OCI-LY1 (cell line): Measurements from ENCODE around the gene HDAC1.
A peak's percentile ranks its signal among the peaks of the same experiment; 100 is the strongest.

Source experiments
- H2AFZ ChIP-seq: fragments of 200-600 bp; sonication (generic), shearing (Covaris generic); 2 replicates; pipeline ENCODE4 v1.6.0; 2014; ENCODE audit warnings: antibody characterized with exemption, mild to moderate bottlenecking, low read length
- H3F3A ChIP-seq: fragments of 200-600 bp; sonication (generic), shearing (Covaris generic); 2 replicates; pipeline ENCODE4 v1.6.0; 2014; ENCODE audit warnings: mild to moderate bottlenecking, antibody characterized with exemption, low read length, moderate library complexity; ENCODE audit not compliant: insufficient read depth
- H3K27ac ChIP-seq: fragments of 200-600 bp; sonication (generic); 2 replicates; pipeline ENCODE4 v1.5.1; 2014; ENCODE audit warnings: low read length, mixed run types, mild to moderate bottlenecking, low read depth; ENCODE audit not compliant: poor library complexity, severe bottlenecking
- H3K27me3 ChIP-seq: fragments of 200-600 bp; sonication (generic); 2 replicates; pipeline ENCODE4 v1.6.0; 2014; ENCODE audit warnings: antibody characterized with exemption, mild to moderate bottlenecking, low read length, moderate library complexity; ENCODE audit not compliant: insufficient read depth
- H3K36me3 ChIP-seq: fragments of 200-600 bp; sonication (generic); 2 replicates; pipeline ENCODE4 v1.6.1; 2014; ENCODE audit warnings: mild to moderate bottlenecking, antibody characterized with exemption, low read length, moderate library complexity, mixed read lengths; ENCODE audit not compliant: insufficient read depth
- H3K4me1 ChIP-seq: fragments of 200-600 bp; sonication (generic); 2 replicates; pipeline ENCODE4 v1.5.1; 2014; ENCODE audit warnings: mild to moderate bottlenecking, low read length, moderate library complexity; ENCODE audit not compliant: insufficient read depth, severe bottlenecking
- H3K4me2 ChIP-seq: fragments of 200-600 bp; sonication (generic), shearing (Covaris generic); 2 replicates; pipeline ENCODE4 v1.6.1; 2014; ENCODE audit warnings: low read length
- H3K4me3 ChIP-seq: fragments of 200-600 bp; sonication (generic); 2 replicates; pipeline ENCODE4 v1.5.1; 2014; ENCODE audit warnings: low read length, low read depth, mild to moderate bottlenecking, mixed read lengths; ENCODE audit not compliant: poor library complexity, severe bottlenecking
- H3K79me2 ChIP-seq: fragments of 200-600 bp; shearing (Covaris generic); 2 replicates; pipeline ENCODE4 v1.6.1; 2016; ENCODE audit warnings: mixed run types, low read length, mixed read lengths; ENCODE audit not compliant: insufficient read depth
- H3K9ac ChIP-seq: fragments of 200-600 bp; sonication (generic), shearing (Covaris generic); 2 replicates; pipeline ENCODE4 v1.6.1; 2014; ENCODE audit warnings: mild to moderate bottlenecking, low read length, mixed read lengths
- H3K9me2 ChIP-seq: fragments of 200-600 bp; sonication (generic), shearing (Covaris generic); 2 replicates; pipeline ENCODE4 v1.6.1; 2014; ENCODE audit warnings: low read depth, mild to moderate bottlenecking, low read length, mixed read lengths
- H3K9me3 ChIP-seq: fragments of 200-600 bp; shearing (Covaris generic); 2 replicates; pipeline ENCODE4 v1.6.1; 2014; ENCODE audit warnings: low read length, mixed read lengths
- H4K20me1 ChIP-seq: fragments of 200-600 bp; sonication (generic), shearing (Covaris generic); 2 replicates; pipeline ENCODE4 v1.6.0; 2016; ENCODE audit warnings: mild to moderate bottlenecking, low read length; ENCODE audit not compliant: insufficient read depth
- EZH2 ChIP-seq: fragments of 200-600 bp; sonication (generic), shearing (Covaris generic); IDR thresholded peaks from 2 replicates; pipeline ENCODE4 v1.8.0; 2017; ENCODE audit warnings: borderline replicate concordance, mixed run types, mild to moderate bottlenecking, antibody characterized with exemption, low read length, moderate library complexity, mixed read lengths
- TF ChIP-seq, protein P1 (sequence below): fragments of 200-600 bp; sonication (generic), shearing (Covaris generic); IDR thresholded peaks from 2 replicates; pipeline ENCODE4 v1.5.1; 2017; ENCODE audit warnings: mild to moderate bottlenecking, antibody characterized with exemption, low read length, moderate library complexity, mixed read lengths

The HDAC1 gene

DNA sequence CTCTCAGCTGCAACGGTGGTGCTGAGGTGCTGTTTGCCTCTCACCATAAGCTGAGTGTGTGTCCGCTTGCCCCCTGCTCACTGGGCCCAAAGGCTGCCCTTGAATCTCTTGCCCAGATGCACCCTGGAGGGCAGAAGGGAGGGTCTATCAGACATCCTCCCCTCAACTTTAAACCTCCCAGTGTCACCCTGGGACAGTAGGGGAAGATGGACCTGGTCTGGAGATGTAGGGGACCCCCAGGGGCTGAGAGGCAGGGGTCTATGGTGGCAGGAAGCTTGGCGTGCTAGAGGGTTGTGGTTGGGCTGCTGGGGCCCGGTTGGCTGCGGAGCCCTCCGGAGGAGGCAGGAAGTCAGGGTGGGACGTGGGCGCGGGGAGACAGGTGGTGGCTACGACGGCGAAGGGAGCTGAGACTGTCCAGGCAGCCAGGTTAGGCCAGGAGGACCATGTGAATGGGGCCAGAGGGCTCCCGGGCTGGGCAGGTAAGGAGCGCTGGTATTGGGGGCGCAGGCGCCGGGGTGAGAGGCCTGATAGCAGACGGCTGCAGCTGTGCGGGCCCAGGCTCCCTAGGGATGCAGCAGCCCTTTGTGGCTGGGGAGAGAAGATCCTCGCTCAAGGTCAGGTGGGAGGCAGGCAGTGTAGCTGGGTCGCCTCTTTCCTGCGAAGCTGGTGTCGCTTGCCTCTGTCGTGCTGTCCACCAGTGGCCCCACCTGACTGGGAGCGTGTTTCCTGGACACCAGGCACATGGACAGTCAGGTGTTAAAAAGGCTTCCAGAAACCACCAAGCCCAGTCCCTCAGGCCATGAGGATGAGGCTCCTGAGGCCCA, 40.8 kb upstream of the HDAC1 start, which contains the start of gene LCK:
TSS of gene LCK (plus strand) at position 373 of the 824 bp plus-strand sequence. CDS start 23,065 bp downstream, outside the sequence.
- no peak within 1 kb of the TSS for H2AFZ ChIP-seq
- H3K27me3 ChIP-seq = no peaks in the 10 kb centered on the region
- H3K36me3 ChIP-seq = no peaks in the 10 kb centered on the region
- peaks cover 95% of the 10 kb centered on the region for H3K4me1 ChIP-seq
- H3K79me2 ChIP-seq = no peaks in the 10 kb centered on the region
- no peaks in the 10 kb centered on the region for H3K9me3 ChIP-seq
- TF ChIP-seq, protein P1, sequence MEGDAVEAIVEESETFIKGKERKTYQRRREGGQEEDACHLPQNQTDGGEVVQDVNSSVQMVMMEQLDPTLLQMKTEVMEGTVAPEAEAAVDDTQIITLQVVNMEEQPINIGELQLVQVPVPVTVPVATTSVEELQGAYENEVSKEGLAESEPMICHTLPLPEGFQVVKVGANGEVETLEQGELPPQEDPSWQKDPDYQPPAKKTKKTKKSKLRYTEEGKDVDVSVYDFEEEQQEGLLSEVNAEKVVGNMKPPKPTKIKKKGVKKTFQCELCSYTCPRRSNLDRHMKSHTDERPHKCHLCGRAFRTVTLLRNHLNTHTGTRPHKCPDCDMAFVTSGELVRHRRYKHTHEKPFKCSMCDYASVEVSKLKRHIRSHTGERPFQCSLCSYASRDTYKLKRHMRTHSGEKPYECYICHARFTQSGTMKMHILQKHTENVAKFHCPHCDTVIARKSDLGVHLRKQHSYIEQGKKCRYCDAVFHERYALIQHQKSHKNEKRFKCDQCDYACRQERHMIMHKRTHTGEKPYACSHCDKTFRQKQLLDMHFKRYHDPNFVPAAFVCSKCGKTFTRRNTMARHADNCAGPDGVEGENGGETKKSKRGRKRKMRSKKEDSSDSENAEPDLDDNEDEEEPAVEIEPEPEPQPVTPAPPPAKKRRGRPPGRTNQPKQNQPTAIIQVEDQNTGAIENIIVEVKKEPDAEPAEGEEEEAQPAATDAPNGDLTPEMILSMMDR = no peak
- no peaks in the 10 kb centered on the region for H3K9me2 ChIP-seq
- H3K9ac ChIP-seq = peak within 1 kb of the TSS; percentile 74
- no peaks in the 10 kb centered on the region for H4K20me1 ChIP-seq
- peaks cover 10% of the 10 kb centered on the region for H3F3A ChIP-seq
- peak within 1 kb of the TSS; percentile 100 for H3K27ac ChIP-seq
- peak within 1 kb of the TSS; percentile 69 for H3K4me2 ChIP-seq
- H3K4me3 ChIP-seq = peak within 1 kb of the TSS; percentile 50

DNA sequence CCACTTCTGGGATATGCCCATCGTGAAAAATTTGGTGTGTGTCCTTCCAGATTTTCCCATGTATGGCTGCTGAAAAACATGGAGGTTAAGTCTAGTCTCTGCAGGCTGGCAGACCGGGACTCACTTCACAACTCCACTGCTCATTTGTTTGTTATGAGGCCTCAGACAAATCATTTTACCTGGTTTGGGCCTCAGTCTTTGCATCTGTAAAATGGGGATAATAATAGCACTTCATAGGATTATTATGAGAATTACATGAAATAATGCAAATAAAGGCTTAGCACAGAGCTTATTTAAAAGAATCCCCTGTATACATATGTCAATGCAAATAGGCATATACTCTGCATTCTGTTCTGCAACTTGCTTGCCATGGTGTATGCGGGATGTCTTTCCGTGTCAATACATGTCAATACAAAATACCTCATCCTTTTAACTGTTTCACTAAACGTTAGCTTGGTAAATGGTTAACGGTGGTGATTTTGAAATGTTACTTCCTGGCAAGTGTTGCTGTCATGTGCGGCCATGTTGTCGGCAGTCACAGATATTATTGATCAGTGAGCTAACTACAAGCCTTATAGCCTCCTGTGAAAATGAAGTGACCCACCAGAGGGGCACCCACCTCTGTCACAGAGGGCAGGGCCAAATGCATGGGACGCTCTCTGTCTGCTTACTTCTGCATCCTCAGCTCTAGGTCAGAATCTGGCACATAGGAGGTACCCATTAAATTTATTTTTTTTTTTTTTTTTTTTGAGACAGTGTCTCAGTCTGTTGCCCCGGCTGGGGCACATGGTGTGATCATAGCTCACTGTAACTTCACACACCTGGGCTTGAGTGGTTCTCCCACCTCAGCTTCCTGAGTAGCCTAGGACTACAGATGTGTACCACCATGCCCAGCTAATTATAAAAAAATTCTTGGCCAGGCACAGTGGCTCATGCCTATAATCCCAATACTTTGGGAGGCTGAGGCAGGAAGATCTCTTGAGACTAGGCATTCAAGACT, 36.5 kb upstream of the HDAC1 start:
- H3K27me3 ChIP-seq = no peaks in the 10 kb centered on the region
- H3K36me3 ChIP-seq = no peaks in the 10 kb centered on the region
- no peak for TF ChIP-seq EZH2
- TF ChIP-seq, protein P1 = no peak
- no peaks in the 10 kb centered on the region for H4K20me1 ChIP-seq
- no peaks in the 10 kb centered on the region for H3K9me2 ChIP-seq
- peak overlapping the region; percentile 100 for H3K27ac ChIP-seq
- peaks cover 85% of the 10 kb centered on the region for H3K4me1 ChIP-seq
- H3K79me2 ChIP-seq = no peaks in the 10 kb centered on the region
- peaks cover 9% of the 10 kb centered on the region for H3F3A ChIP-seq
- H3K9me3 ChIP-seq = no peaks in the 10 kb centered on the region
- H3K4me2 ChIP-seq = peak overlapping the region; percentile 54
- peak overlapping the region; percentile 58 for H3K9ac ChIP-seq
- peak overlapping the region; percentile 24 for H3K4me3 ChIP-seq
- no peak overlapping the region for H2AFZ ChIP-seq

DNA sequence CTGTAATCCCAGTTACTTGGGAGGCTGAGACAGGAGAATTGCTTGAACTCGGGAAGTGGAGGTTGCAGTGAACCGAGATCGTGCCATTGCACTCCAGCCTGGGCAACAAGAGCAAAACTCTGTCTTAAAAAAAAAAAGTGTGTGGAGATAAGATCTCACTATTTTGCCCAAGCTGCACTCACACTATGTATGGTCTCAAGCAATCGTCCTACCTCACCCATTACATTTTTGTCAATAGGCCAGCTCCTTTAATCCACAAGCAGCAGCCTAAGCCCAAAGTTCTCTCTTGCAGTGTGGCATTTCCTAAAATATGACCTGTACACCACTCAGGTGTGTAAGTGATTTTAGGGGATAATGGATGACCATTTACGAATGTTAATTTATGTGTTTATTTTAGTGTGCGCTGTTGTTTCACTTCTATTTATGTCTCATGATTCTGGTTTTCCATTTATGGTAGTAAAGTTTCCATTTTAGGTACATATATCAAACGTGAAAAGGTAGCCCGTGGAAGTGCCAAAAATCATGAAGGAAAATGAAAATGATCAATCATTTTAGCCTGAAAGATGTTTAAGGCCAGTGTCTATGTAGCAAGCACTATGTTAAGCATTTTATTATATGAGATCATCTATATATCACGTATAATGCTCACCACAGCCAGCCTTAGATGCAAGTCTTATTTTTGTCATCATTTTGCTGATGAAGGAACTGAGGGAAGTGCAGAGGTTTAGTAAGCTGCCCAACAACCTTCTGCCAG, 35.2 kb upstream of the HDAC1 start:
- Histone ChIP-seq H3K9me3 (no peaks in the 10 kb centered on the region), H3K4me2 (peak overlapping the region; percentile 51), H3K9ac (peak overlapping the region; percentile 28), H3K36me3 (no peaks in the 10 kb centered on the region), H3K79me2 (no peaks in the 10 kb centered on the region), H3K4me3 (peak overlapping the region; percentile 3), H2AFZ (no peak overlapping the region), H3F3A (0 out of 2 replicates have a peak, but pooled peaks cover 3% of the 10 kb centered on the region), H3K27ac (peak overlapping the region; percentile 100), H3K9me2 (no peaks in the 10 kb centered on the region), H4K20me1 (no peaks in the 10 kb centered on the region), H3K27me3 (no peaks in the 10 kb centered on the region), H3K4me1 (peaks cover 72% of the 10 kb centered on the region)
- TF ChIP-seq, protein P1 = no peak
- TF ChIP-seq EZH2 = no peak
